H7 (cell line): ENCODE measurements around the gene CCNI2. TPM values are rescaled to one million over a fixed set of nuclear protein-coding genes. Genes with fewer than 3 reads are reported as not detected.

Experiments used
- DNase-seq: peaks from one replicate; pipeline ENCODE4 v3.0.0; 2012
- H3K27me3 ChIP-seq: 2 replicates; pipeline ENCODE4 v1.6.0; 2011; ENCODE audit warnings: mild to moderate bottlenecking, low read length; ENCODE audit not compliant: control insufficient read depth, insufficient read depth
- H3K36me3 ChIP-seq: replicated peaks from 2 replicates; pipeline ENCODE4 v1.5.1; 2011; ENCODE audit warnings: low read length; ENCODE audit not compliant: control insufficient read depth, insufficient read depth
- H3K4me3 ChIP-seq: 2 replicates; pipeline ENCODE4 v1.5.1; 2011; ENCODE audit warnings: low read depth, mild to moderate bottlenecking, control low read depth, low read length, moderate library complexity; ENCODE audit not compliant: insufficient read depth
- total RNA-seq: library from RNA; depleted of rRNA; stranded (reverse); fragments of >200 nt; shearing (Covaris generic); gene quantifications from 2 replicates; pipeline ENCODE4 v1.2.3, GENCODE V29; 2014

Gene CCNI2
- total RNA-seq, 1 experiment from 2014 or later = 0.07 TPM

- Histone ChIP-seq H3K4me3 (no peak overlapping the region), H3K36me3 (no peaks in the 10 kb centered on the region), H3K27me3 (peaks cover 19% of the 10 kb centered on the region)
- no peak for DNase-seq
These were observed 4.6 kb upstream of the CCNI2 start for GRCh38 chr5:132742626-132743025.

GRCh38 chr5:132744659-132745058, 2.6 kb upstream of the CCNI2 start:
- H3K36me3 ChIP-seq = no peaks in the 10 kb centered on the region
- DNase-seq = no peak
- peaks cover 37% of the 10 kb centered on the region for H3K27me3 ChIP-seq
- H3K4me3 ChIP-seq = no peak overlapping the region

GRCh38 chr5:132746592-132746953, 653 bp upstream of the CCNI2 start:
- H3K36me3 ChIP-seq = no peaks in the 10 kb centered on the region
- peaks cover 43% of the 10 kb centered on the region for H3K27me3 ChIP-seq
- no peak for DNase-seq
- H3K4me3 ChIP-seq = no peak overlapping the region

- DNase-seq = peak; percentile 82
These were observed 602 bp downstream of the CCNI2 start for GRCh38 chr5:132747616-132748440.

GRCh38 chr5:132748522-132749000, 1.3 kb downstream of the CCNI2 start:
- peak; percentile 24 for DNase-seq
- H3K27me3 ChIP-seq = peaks cover 43% of the 10 kb centered on the region
- no peaks in the 10 kb centered on the region for H3K36me3 ChIP-seq
- no peak overlapping the region for H3K4me3 ChIP-seq

More at GRCh38 chr5:132747616-132748440, 602 bp downstream of the CCNI2 start:
- no peaks in the 10 kb centered on the region for H3K36me3 ChIP-seq
- peak overlapping the region; percentile 48 for H3K4me3 ChIP-seq
- peaks cover 43% of the 10 kb centered on the region for H3K27me3 ChIP-seq

GRCh38 chr5:132749506-132749905, 2.3 kb downstream of the CCNI2 start:
- no peaks in the 10 kb centered on the region for H3K36me3 ChIP-seq
- H3K4me3 ChIP-seq = no peak overlapping the region
- no peak for DNase-seq
- H3K27me3 ChIP-seq = peaks cover 43% of the 10 kb centered on the region

GRCh38 chr5:132750471-132751230, 3.4 kb downstream of the CCNI2 start:
- Histone ChIP-seq H3K27me3 (peaks cover 42% of the 10 kb centered on the region), H3K36me3 (no peaks in the 10 kb centered on the region), H3K4me3 (no peak overlapping the region)
- no peak for DNase-seq

GRCh38 chr5:132751444-132751843, 4.2 kb downstream of the CCNI2 start:
- no peaks in the 10 kb centered on the region for H3K36me3 ChIP-seq
- H3K4me3 ChIP-seq = no peak overlapping the region
- peaks cover 37% of the 10 kb centered on the region for H3K27me3 ChIP-seq
- no peak for DNase-seq

GRCh38 chr5:132751971-132752580, 4.8 kb downstream of the CCNI2 start:
- peaks cover 31% of the 10 kb centered on the region for H3K27me3 ChIP-seq
- H3K4me3 ChIP-seq = no peak overlapping the region
- no peaks in the 10 kb centered on the region for H3K36me3 ChIP-seq
- DNase-seq = no peak

GRCh38 chr5:132752581-132753125, 5.4 kb downstream of the CCNI2 start:
- no peak overlapping the region for H3K4me3 ChIP-seq
- no peak for DNase-seq
- peaks cover 25% of the 10 kb centered on the region for H3K27me3 ChIP-seq
- H3K36me3 ChIP-seq = no peaks in the 10 kb centered on the region

GRCh38 chr5:132753135-132753987, 6.1 kb downstream of the CCNI2 start:
- DNase-seq = peak; percentile 77
- H3K4me3 ChIP-seq = no peak overlapping the region

GRCh38 chr5:132754111-132754510, 6.9 kb downstream of the CCNI2 start:
- H3K27me3 ChIP-seq = peaks cover 11% of the 10 kb centered on the region
- H3K4me3 ChIP-seq = no peak overlapping the region
- DNase-seq = no peak
- H3K36me3 ChIP-seq = no peaks in the 10 kb centered on the region

More at GRCh38 chr5:132753135-132753987, 6.1 kb downstream of the CCNI2 start:
- Histone ChIP-seq H3K27me3 (peaks cover 18% of the 10 kb centered on the region), H3K36me3 (no peaks in the 10 kb centered on the region)

GRCh38 chr5:132754947-132755346, 7.7 kb downstream of the CCNI2 start:
- peak; percentile 53 for DNase-seq
- Histone ChIP-seq H3K36me3 (no peaks in the 10 kb centered on the region; the same call in 1 of the 2 replicates), H3K4me3 (no peak overlapping the region), H3K27me3 (peaks cover 4% of the 10 kb centered on the region; the same call in 1 of the 2 replicates)
